H9 (cell line): ENCODE results near the gene TRMT44. TPM values are rescaled to one million over a fixed set of nuclear protein-coding genes. Genes with fewer than 3 reads are reported as not detected.

Source experiments
- DNase-seq: peaks from one replicate; pipeline ENCODE4 v3.0.0-alpha.2; 2017
- H2AFZ ChIP-seq: one replicate; pipeline ENCODE4 v1.6.1; 2013; ENCODE audit warnings: mild to moderate bottlenecking, low read length, control low read depth, moderate library complexity
- H2AK5ac ChIP-seq: 2 replicates; pipeline ENCODE4 v1.6.1; 2013; ENCODE audit warnings: low read length, control low read depth, mixed read lengths; ENCODE audit not compliant: insufficient read length
- H2BK120ac ChIP-seq: one replicate; pipeline ENCODE4 v1.6.1; 2013; ENCODE audit warnings: low read depth, mild to moderate bottlenecking, low read length, control low read depth, inconsistent platforms; ENCODE audit not compliant: poor library complexity, severe bottlenecking
- H2BK12ac ChIP-seq: 2 replicates; pipeline ENCODE4 v1.6.1; 2013; ENCODE audit warnings: low read length, control low read depth, mixed read lengths, low read depth; ENCODE audit not compliant: insufficient read length
- H2BK15ac ChIP-seq: 2 replicates; pipeline ENCODE4 v1.6.1; 2013; ENCODE audit warnings: low read depth, low read length, control low read depth
- H2BK20ac ChIP-seq: one replicate; pipeline ENCODE4 v1.6.1; 2013; ENCODE audit warnings: low read depth, mild to moderate bottlenecking, low read length, control low read depth, inconsistent platforms; ENCODE audit not compliant: poor library complexity, severe bottlenecking
- H2BK5ac ChIP-seq: 2 replicates; pipeline ENCODE4 v1.6.1; 2013; ENCODE audit warnings: low read length, control low read depth, mixed read lengths; ENCODE audit not compliant: insufficient read length
- H3K14ac ChIP-seq: 2 replicates; pipeline ENCODE4 v1.6.1; 2013; ENCODE audit warnings: low read length, control low read depth; ENCODE audit not compliant: insufficient read depth
- H3K18ac ChIP-seq: 2 replicates; pipeline ENCODE4 v1.6.1; 2013; ENCODE audit warnings: low read depth, mild to moderate bottlenecking, mixed read lengths, low read length, control low read depth; ENCODE audit not compliant: insufficient read length
- H3K23ac ChIP-seq: 2 replicates; pipeline ENCODE4 v1.6.1; 2013; ENCODE audit warnings: low read length, control low read depth, mixed read lengths, low read depth; ENCODE audit not compliant: insufficient read length
- H3K23me2 ChIP-seq: 2 replicates; pipeline ENCODE4 v1.6.1; 2013; ENCODE audit warnings: low read depth, mild to moderate bottlenecking, mixed read lengths, low read length, control low read depth; ENCODE audit not compliant: insufficient read length, poor library complexity, severe bottlenecking
- H3K27ac ChIP-seq: 2 replicates; pipeline ENCODE4 v1.5.1; 2013; ENCODE audit warnings: low read length, control low read depth, mixed read lengths, low read depth; ENCODE audit not compliant: insufficient read length
- H3K27me3 ChIP-seq: 2 replicates; pipeline ENCODE4 v1.6.1; 2013; ENCODE audit warnings: low read length, control low read depth, inconsistent platforms; ENCODE audit not compliant: insufficient read depth
- H3K4ac ChIP-seq: 2 replicates; pipeline ENCODE4 v1.6.1; 2013; ENCODE audit warnings: low read depth, mild to moderate bottlenecking, control low read depth, inconsistent platforms, low read length, moderate library complexity
- H3K4me1 ChIP-seq: 2 replicates; pipeline ENCODE4 v1.6.1; 2013; ENCODE audit warnings: low read length, control low read depth, inconsistent platforms; ENCODE audit not compliant: insufficient read depth
- H3K4me2 ChIP-seq: 2 replicates; pipeline ENCODE4 v1.6.1; 2013; ENCODE audit warnings: low read length, control low read depth, mixed read lengths; ENCODE audit not compliant: insufficient read length, insufficient read depth
- H3K56ac ChIP-seq: 2 replicates; pipeline ENCODE4 v1.6.1; 2013; ENCODE audit warnings: low read depth, mild to moderate bottlenecking, mixed read lengths, low read length, control low read depth; ENCODE audit not compliant: insufficient read length
- H3K79me1 ChIP-seq: 2 replicates; pipeline ENCODE4 v1.6.1; 2013; ENCODE audit warnings: low read depth, mild to moderate bottlenecking, moderate library complexity, low read length, control low read depth, inconsistent platforms; ENCODE audit not compliant: insufficient read depth, poor library complexity, severe bottlenecking
- H3K79me2 ChIP-seq: 2 replicates; pipeline ENCODE4 v1.6.1; 2013; ENCODE audit warnings: low read length, control low read depth, inconsistent platforms; ENCODE audit not compliant: insufficient read depth
- H3K9ac ChIP-seq: 2 replicates; pipeline ENCODE4 v1.6.1; 2013; ENCODE audit warnings: low read length, control low read depth, mixed read lengths; ENCODE audit not compliant: insufficient read length; ENCODE audit errors: extremely low read depth
- H3K9me3 ChIP-seq: one replicate; pipeline ENCODE4 v1.6.1; 2013; ENCODE audit warnings: low read depth, low read length, inconsistent platforms; ENCODE audit not compliant: control insufficient read depth
- H3T11ph ChIP-seq: one replicate; pipeline ENCODE4 v1.6.1; 2013; ENCODE audit warnings: mild to moderate bottlenecking, low read length, control low read depth, inconsistent platforms
- H4K20me1 ChIP-seq: one replicate; pipeline ENCODE4 v1.6.1; 2013; ENCODE audit not compliant: control insufficient read depth, insufficient read length, insufficient read depth
- H4K5ac ChIP-seq: 2 replicates; pipeline ENCODE4 v1.6.1; 2013; ENCODE audit warnings: low read depth, mild to moderate bottlenecking, mixed read lengths, low read length, control low read depth; ENCODE audit not compliant: insufficient read length
- H4K8ac ChIP-seq: replicated peaks from 2 replicates; pipeline ENCODE4 v1.6.1; 2013; ENCODE audit warnings: low read length, control low read depth, mixed read lengths, low read depth; ENCODE audit not compliant: insufficient read length
- H4K91ac ChIP-seq: 2 replicates; pipeline ENCODE4 v1.6.1; 2013; ENCODE audit warnings: low read depth, mild to moderate bottlenecking, moderate library complexity, mixed read lengths, low read length, control low read depth; ENCODE audit not compliant: insufficient read length
- H3K27ac Mint-ChIP-seq, 3 experiments: 2 replicates in 2 of 3; 3 replicates in 1 of 3; pipeline ENCODE4 v1.8.0; 2020 to 2021; ENCODE audit warnings: mixed read lengths in 3 of 3, mild to moderate bottlenecking in 1 of 3, moderate library complexity in 1 of 3
- H3K27me3 Mint-ChIP-seq: 2 replicates; pipeline ENCODE4 v1.8.0; 2021; ENCODE audit warnings: low read depth, mild to moderate bottlenecking, moderate library complexity, mixed read lengths
- H3K36me3 Mint-ChIP-seq, 3 experiments: 2 replicates in 2 of 3; 3 replicates in 1 of 3; pipeline ENCODE4 v1.8.0; 2020 to 2021; ENCODE audit warnings: low read depth in 3 of 3, mixed read lengths in 3 of 3; ENCODE audit not compliant: insufficient read depth in 1 of 3
- H3K4me1 Mint-ChIP-seq, 2 experiments: 2 replicates each; pipeline ENCODE4 v1.8.0; 2020; ENCODE audit warnings: mixed read lengths in 2 of 2
- H3K4me3 Mint-ChIP-seq, 2 experiments: 2 replicates in 1 of 2; 3 replicates in 1 of 2; pipeline ENCODE4 v1.8.0; 2020 to 2021; ENCODE audit warnings: mild to moderate bottlenecking in 2 of 2, mixed read lengths in 2 of 2, moderate library complexity in 1 of 2
- H3K9me3 Mint-ChIP-seq, 2 experiments: 2 replicates in 1 of 2; 3 replicates in 1 of 2; pipeline ENCODE4 v1.8.0; 2020; ENCODE audit warnings: mild to moderate bottlenecking in 2 of 2, mixed read lengths in 2 of 2, moderate library complexity in 1 of 2
- CTCF ChIP-seq: fragments of 200-600 bp; sonication (generic); conservative IDR thresholded peaks from 3 replicates; pipeline ENCODE4 v1.8.0; 2021; ENCODE audit warnings: antibody characterized with exemption, mild to moderate bottlenecking
- WGBS: extraction: QIAGEN DNeasy Blood & Tissue Kit; methylation state at CpG from one replicate; pipeline ENCODE4 v1.1.7; 2013; ENCODE audit warnings: missing lambda C conversion rate, low lambda C conversion rate, mixed read lengths; ENCODE audit not compliant: insufficient read length; ENCODE audit errors: extremely low coverage; 5-methylcytosine and 5-hydroxymethylcytosine counted together
- total RNA-seq: library from RNA; stranded (reverse); gene quantifications from 2 replicates; pipeline ENCODE4 v1.2.1, GENCODE V29; 2021

TRMT44 gene
- total RNA-seq, 1 experiment from 2014 or later, result 22.8 TPM

DNA sequence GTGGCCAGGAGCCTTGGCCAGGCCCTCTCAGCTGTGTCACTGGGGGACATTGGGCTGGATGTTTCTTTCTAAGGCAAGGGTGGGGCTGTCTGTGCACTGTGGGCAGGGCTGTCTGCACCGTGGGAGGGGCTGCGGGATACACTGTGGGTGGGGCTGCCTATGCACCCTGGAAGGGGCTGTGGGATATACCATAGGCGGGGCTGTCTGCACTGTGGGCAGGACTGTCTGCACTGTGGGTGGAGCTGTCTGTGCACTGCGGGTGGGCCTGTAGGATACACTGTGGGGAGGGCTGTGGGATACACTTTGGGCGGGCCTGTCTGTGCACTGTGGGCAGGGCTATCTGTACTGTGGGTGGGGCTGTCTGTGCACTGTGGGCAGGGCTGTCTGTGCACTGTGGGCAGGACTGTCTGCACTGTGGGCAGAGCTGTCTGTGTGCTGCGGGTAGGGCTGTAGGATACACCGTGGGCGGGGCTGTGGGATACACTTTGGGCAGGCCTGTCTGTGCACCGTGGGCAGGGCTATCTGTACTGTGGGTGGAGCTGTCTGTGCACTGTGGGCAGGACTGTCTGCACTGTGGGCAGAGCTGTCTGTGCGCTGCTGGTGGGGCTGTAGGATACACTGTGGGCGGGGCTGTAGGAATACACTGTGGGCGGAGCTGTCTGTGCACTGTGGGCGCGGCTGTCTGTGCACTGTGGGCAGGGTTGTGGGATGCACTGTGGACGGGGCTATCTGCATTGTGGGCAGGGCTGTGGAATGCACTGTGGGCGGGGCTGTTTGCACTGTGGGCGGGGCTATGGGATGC is 31.1 kb upstream of the TRMT44 start:
- Histone ChIP-seq H3K23ac (no peak overlapping the region), H3K18ac (no peak overlapping the region), H3K4me2 (no peak overlapping the region), H2BK15ac (no peak overlapping the region), H4K91ac (no peak overlapping the region), H3K9me3 (no peaks in the 10 kb centered on the region), H3K9ac (no peak overlapping the region), H3K27me3 (no peaks in the 10 kb centered on the region), H4K5ac (no peak overlapping the region), H3K14ac (no peak overlapping the region), H3T11ph (no peak overlapping the region), H3K4ac (no peak overlapping the region), H3K79me2 (no peaks in the 10 kb centered on the region), H3K23me2 (no peaks in the 10 kb centered on the region), H4K8ac (no peak overlapping the region), H3K79me1 (no peaks in the 10 kb centered on the region), H2BK12ac (no peak overlapping the region), H4K20me1 (no peaks in the 10 kb centered on the region), H2BK20ac (no peak overlapping the region), H2BK5ac (no peak overlapping the region), H2AFZ (no peak overlapping the region), H3K56ac (no peak overlapping the region), H2BK120ac (no peak overlapping the region), H3K4me1 (no peaks in the 10 kb centered on the region), H3K27ac (no peak overlapping the region), H2AK5ac (no peak overlapping the region)
- H3K9me3 Mint-ChIP-seq, result peaks cover 13 to 17% of the 10 kb centered on the region in 2 experiments
- H3K36me3 Mint-ChIP-seq, result peaks cover 21 to 28% (median 22%) of the 10 kb centered on the region in 3 experiments
- WGBS, result no CpG with 5 or more reads among the region's 17 CpGs
- H3K4me3 Mint-ChIP-seq, result no peak overlapping the region
- no peak overlapping the region for H3K27ac Mint-ChIP-seq
- no peak for TF ChIP-seq CTCF
- no peak for DNase-seq
- peaks cover 3% of the 10 kb centered on the region for H3K27me3 Mint-ChIP-seq
- H3K4me1 Mint-ChIP-seq, result peaks cover 7 to 12% of the 10 kb centered on the region in 2 experiments
